Lung (tissue), 12 donors: ENCODE data around the gene FGFR3. TPM values are rescaled to one million over a fixed set of nuclear protein-coding genes. Genes with fewer than 3 reads are reported as not detected.

Experiments used
- ATAC-seq: fragments of 200-7000 bp; cut with Tn5 transposase; one replicate; pipeline ENCODE4 v1.9.1; 2020; ENCODE audit warnings: moderate number of reproducible peaks; ENCODE audit not compliant: insufficient read depth, low FRiP score
- DNase-seq, 3 donors: peaks; one replicate each; pipeline ENCODE4 v3.0.0-alpha.2; 2013 to 2017
- H3K27ac ChIP-seq, 2 donors: one replicate each; pipeline ENCODE4 v1.5.1; 2013; ENCODE audit warnings: mild to moderate bottlenecking in 2 of 2, moderate library complexity in 2 of 2, control low read depth in 1 of 2, inconsistent platforms in 1 of 2, low read depth in 1 of 2, low read length in 1 of 2
- H3K27me3 ChIP-seq, 3 donors: one replicate each; pipeline ENCODE4 v1.5.1; 2013; ENCODE audit warnings: low read length in 2 of 3; ENCODE audit not compliant: control insufficient read depth in 3 of 3, insufficient read depth in 3 of 3
- H3K36me3 ChIP-seq, 4 donors: one replicate each; pipeline ENCODE4 v1.5.1; 2013; ENCODE audit warnings: low read length in 4 of 4, mild to moderate bottlenecking in 1 of 4, moderate library complexity in 1 of 4; ENCODE audit not compliant: control insufficient read depth in 4 of 4, insufficient read depth in 4 of 4
- H3K4me1 ChIP-seq, 5 donors: one replicate each; pipeline ENCODE4 v1.5.1; 2013; ENCODE audit warnings: low read length in 5 of 5, mild to moderate bottlenecking in 2 of 5, moderate library complexity in 1 of 5; ENCODE audit not compliant: control insufficient read depth in 5 of 5, insufficient read depth in 5 of 5
- H3K4me3 ChIP-seq: one replicate; pipeline ENCODE4 v1.5.1; 2013; ENCODE audit warnings: mild to moderate bottlenecking, control low read depth, moderate library complexity
- H3K9ac ChIP-seq, 2 donors: one replicate each; pipeline ENCODE4 v1.5.1; 2013; ENCODE audit warnings: low read length in 2 of 2, control low read depth in 1 of 2; ENCODE audit not compliant: insufficient read depth in 1 of 2
- H3K9me3 ChIP-seq, 4 donors: one replicate each; pipeline ENCODE4 v1.5.1; 2013; ENCODE audit warnings: low read length in 3 of 4, mild to moderate bottlenecking in 1 of 4, moderate library complexity in 1 of 4; ENCODE audit not compliant: control insufficient read depth in 4 of 4, insufficient read depth in 3 of 4
- WGBS, 2 donors: extraction: QIAGEN DNeasy Blood & Tissue Kit; methylation state at CpG; one replicate each; pipeline ENCODE4 v1.1.7; 2013; 5-methylcytosine and 5-hydroxymethylcytosine counted together
- polyA plus RNA-seq, 2 donors: library from polyadenylated mRNA; stranded (reverse); fragments of 200-250 nt; gene quantifications; one replicate each; pipeline ENCODE4 v1.2.1, GENCODE V29; 2013
- total RNA-seq, 2 donors: library from RNA; depleted of rRNA in 1 of 2; stranded (reverse); fragments of >200 nt in 1 of 2; gene quantifications; one replicate each; pipeline ENCODE4 v1.2.1, GENCODE V29; 2014 to 2021
- TF ChIP-seq, protein P1 (sequence below): IDR thresholded peaks from 2 replicates; pipeline ENCODE4 v1.5.1; 2012; ENCODE audit warnings: mild to moderate bottlenecking; ENCODE audit errors: control extremely low read depth, extremely low read depth
- donor health status: control.
- donor health status: control.
- donor health status: Bipolar disorder and iron deficiency.
- donor health status: healthy.
- donor health status: DM: yes; HTN: yes; CAD: no.

FGFR3 gene
- total and polyA plus RNA-seq, 4 donors = 8.1 to 99.3 (median 22.4) TPM

DNA sequence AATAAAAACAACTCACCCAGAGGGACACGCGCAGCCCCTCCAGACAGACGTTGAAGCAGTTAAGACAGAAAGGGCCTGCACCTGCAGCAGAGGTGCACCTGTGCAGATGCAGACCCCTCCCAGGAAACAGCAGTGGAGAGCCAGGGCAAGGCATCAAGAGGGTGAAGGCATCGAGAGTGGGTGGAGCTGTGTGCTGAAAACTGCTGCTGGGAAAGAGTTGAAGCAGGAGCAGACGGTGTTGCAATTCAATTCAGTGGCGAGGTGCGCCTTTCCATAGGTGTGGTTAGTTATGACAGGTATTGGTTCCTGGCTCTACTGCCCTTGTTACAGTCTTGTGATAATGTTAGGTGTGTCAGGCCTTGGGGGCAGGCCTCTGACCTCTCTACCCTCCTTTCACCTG lies 46.2 kb downstream of the FGFR3 start:
- Histone ChIP-seq H3K27me3 (no peaks in the 10 kb centered on the region), H3K4me3 (no peak overlapping the region), H3K9me3 (peaks cover 0 to 5% (median 0%) of the 10 kb centered on the region in 4 donors), H3K9ac (no peak overlapping the region), H3K27ac (no peak overlapping the region), H3K4me1 (no peaks in the 10 kb centered on the region), H3K36me3 (peaks cover 13 to 56% (median 33%) of the 10 kb centered on the region in 4 donors)
- WGBS, 2 donors = 82 to 88% methylated on average over 7 of the region's 7 CpGs
- no peak for ATAC-seq
- TF ChIP-seq, protein P1, sequence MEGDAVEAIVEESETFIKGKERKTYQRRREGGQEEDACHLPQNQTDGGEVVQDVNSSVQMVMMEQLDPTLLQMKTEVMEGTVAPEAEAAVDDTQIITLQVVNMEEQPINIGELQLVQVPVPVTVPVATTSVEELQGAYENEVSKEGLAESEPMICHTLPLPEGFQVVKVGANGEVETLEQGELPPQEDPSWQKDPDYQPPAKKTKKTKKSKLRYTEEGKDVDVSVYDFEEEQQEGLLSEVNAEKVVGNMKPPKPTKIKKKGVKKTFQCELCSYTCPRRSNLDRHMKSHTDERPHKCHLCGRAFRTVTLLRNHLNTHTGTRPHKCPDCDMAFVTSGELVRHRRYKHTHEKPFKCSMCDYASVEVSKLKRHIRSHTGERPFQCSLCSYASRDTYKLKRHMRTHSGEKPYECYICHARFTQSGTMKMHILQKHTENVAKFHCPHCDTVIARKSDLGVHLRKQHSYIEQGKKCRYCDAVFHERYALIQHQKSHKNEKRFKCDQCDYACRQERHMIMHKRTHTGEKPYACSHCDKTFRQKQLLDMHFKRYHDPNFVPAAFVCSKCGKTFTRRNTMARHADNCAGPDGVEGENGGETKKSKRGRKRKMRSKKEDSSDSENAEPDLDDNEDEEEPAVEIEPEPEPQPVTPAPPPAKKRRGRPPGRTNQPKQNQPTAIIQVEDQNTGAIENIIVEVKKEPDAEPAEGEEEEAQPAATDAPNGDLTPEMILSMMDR = no peak
- DNase-seq = no peak

DNA sequence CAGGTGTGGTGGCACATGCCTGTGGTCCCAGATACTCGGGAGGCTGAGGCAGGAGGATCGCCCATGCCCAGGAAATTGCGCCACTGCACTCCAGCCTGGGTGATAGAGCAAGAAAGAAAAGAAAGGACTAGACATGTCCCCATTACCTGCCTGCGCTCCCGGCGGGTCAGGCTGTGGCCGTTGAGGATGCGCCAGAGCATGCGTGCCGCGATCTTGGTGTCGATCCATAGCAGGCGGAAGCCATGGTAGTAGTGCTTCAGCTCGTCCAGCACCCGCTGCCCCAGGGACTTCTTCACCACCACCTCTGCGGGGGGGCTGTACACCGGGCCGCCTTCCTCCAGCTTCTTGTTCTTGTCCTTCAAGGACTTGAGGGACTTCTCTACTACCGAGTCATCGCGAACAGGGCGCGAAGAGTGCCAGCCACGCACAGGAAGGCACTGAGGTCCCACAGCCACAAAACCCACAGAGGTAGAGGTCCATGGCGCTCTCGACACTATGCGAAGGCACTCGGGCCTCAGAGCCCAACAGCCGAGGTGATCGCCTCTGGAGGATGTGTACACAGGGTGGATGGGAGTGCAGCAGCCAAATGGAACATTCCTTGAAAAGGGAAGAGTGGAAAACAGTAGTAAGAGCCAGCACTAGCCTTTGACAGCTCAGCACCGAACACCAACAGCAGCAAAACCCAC lies 48.3 kb downstream of the FGFR3 start:
- Histone ChIP-seq H3K9ac (no peak overlapping the region), H3K27me3 (no peaks in the 10 kb centered on the region), H3K4me1 (no peaks in the 10 kb centered on the region), H3K9me3 (peaks cover 0 to 3% (median 0%) of the 10 kb centered on the region in 4 donors), H3K27ac (no peak overlapping the region), H3K36me3 (peaks cover 8 to 47% (median 23%) of the 10 kb centered on the region in 4 donors), H3K4me3 (no peak overlapping the region)
- DNase-seq (no peak), ATAC-seq (no peak)
- 80 to 88% methylated on average over 31 of the region's 31 CpGs for WGBS, 2 donors
- TF ChIP-seq, protein P1 = no peak

DNA sequence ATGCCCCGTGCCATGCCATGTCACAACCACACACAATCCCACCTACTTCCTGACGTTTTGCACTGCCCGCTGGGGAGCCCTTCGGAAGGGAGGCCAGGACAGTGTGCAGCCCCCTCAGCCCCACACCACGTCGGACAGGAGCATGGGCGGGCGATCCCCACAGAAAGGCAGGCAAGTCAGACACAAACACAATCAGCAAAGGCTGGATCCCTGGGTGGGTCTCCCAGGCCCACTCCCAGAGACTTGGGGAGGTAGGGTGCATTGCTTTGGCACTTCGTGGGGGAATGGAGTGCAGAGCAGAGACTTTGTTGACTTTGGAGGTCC lies 48.8 kb downstream of the FGFR3 start:
- Histone ChIP-seq H3K4me1 (no peaks in the 10 kb centered on the region), H3K27me3 (no peaks in the 10 kb centered on the region), H3K36me3 (peaks cover 8 to 43% (median 21%) of the 10 kb centered on the region in 4 donors), H3K4me3 (no peak overlapping the region), H3K9me3 (peaks cover 0 to 3% (median 0%) of the 10 kb centered on the region in 4 donors), H3K27ac (no peak overlapping the region), H3K9ac (no peak overlapping the region)
- ATAC-seq (no peak), DNase-seq (no peak)
- TF ChIP-seq, protein P1 = no peak
- 68 to 79% methylated on average over 9 of the region's 9 CpGs for WGBS, 2 donors
